ENCODE measurements around the gene ASL. TPM values are rescaled to one million over a fixed set of nuclear protein-coding genes. Genes with fewer than 3 reads are reported as not detected.
"Not testable (repeated sequence)": the region's sequence is repeated elsewhere in the genome, so short reads cannot be mapped to it uniquely, and the experiment has no call there.

Gene ASL
- total and polyA plus RNA-seq, 4 donors, result 60.3 to 272 (median 252) TPM

DNA sequence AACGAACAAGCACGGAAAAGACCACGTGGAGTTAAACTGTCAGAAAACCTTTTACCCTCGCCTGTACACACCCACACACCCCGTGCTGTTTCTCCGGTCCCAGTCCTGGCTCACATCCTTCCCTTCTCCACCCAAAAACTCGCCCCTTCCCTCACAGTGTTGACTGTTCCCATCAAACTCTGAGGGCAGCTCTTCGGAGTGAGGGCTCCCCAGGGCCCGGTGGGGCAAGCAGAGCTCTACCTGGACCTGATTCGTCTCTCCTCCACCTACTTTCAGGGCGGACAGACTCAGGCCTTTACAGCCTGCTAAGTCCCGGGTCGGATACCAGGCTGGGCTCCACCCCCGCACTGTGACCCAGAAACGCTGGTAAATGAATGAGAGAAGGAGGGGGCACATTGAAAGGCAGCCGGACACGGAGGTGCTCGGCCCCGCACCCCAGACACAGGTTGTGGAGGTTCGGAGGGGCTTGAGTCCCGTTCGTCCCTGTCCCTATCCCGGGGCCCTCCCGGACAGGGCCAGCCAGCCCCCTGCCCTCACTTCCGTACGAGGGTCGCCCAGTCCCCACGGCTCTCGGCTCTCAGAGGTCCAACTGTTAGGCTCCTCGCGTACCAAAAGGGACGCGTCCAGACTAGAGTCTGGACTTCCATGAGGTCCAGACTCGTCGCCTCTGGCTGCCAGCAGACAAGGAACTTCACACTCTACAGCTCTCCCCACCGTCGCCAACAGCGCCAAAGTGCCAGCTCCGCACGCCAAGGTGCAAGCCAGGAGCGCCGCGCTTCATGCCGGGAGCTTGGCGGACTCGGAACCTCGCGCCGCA lies 31.7 kb upstream of the ASL start:
- Histone ChIP-seq H3K9ac (ENCODE audit: low read depth in 1 of 2, low read length in 2 of 2) (peak overlapping the region; percentile 67 to 73), H3K27ac (ENCODE audit: low read depth in 1 of 2, low read length in 2 of 2) (peak overlapping the region; percentile 94 to 95), H3K9me3 (ENCODE audit: control insufficient read depth in 4 of 4, low read length in 3 of 4) (no peaks in the 10 kb centered on the region), H3K36me3 (ENCODE audit: control insufficient read depth in 4 of 4, insufficient read depth in 3 of 4, low read depth in 1 of 4, low read length in 3 of 4) (no peaks in the 10 kb centered on the region), H3K4me1 (ENCODE audit: control insufficient read depth in 4 of 4, insufficient read depth in 4 of 4, low read length in 3 of 4) (peaks cover 0 to 18% (median 0%) of the 10 kb centered on the region in 4 donors), H3K4me3 (ENCODE audit: low read depth in 1 of 3, low read length in 3 of 3) (peak overlapping the region; percentile 58 to 69 (median 62)), H3K27me3 (ENCODE audit: control insufficient read depth in 4 of 4, insufficient read depth in 4 of 4, low read length in 3 of 4) (no peaks in the 10 kb centered on the region)
- TF ChIP-seq TAF1 (conservative IDR thresholded peaks at IDR 0.05), result peak; percentile 67
- TF ChIP-seq, protein P1, sequence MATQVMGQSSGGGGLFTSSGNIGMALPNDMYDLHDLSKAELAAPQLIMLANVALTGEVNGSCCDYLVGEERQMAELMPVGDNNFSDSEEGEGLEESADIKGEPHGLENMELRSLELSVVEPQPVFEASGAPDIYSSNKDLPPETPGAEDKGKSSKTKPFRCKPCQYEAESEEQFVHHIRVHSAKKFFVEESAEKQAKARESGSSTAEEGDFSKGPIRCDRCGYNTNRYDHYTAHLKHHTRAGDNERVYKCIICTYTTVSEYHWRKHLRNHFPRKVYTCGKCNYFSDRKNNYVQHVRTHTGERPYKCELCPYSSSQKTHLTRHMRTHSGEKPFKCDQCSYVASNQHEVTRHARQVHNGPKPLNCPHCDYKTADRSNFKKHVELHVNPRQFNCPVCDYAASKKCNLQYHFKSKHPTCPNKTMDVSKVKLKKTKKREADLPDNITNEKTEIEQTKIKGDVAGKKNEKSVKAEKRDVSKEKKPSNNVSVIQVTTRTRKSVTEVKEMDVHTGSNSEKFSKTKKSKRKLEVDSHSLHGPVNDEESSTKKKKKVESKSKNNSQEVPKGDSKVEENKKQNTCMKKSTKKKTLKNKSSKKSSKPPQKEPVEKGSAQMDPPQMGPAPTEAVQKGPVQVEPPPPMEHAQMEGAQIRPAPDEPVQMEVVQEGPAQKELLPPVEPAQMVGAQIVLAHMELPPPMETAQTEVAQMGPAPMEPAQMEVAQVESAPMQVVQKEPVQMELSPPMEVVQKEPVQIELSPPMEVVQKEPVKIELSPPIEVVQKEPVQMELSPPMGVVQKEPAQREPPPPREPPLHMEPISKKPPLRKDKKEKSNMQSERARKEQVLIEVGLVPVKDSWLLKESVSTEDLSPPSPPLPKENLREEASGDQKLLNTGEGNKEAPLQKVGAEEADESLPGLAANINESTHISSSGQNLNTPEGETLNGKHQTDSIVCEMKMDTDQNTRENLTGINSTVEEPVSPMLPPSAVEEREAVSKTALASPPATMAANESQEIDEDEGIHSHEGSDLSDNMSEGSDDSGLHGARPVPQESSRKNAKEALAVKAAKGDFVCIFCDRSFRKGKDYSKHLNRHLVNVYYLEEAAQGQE (IDR thresholded peaks at IDR 0.05), result peak; percentile 76
- TF ChIP-seq, protein P2, sequence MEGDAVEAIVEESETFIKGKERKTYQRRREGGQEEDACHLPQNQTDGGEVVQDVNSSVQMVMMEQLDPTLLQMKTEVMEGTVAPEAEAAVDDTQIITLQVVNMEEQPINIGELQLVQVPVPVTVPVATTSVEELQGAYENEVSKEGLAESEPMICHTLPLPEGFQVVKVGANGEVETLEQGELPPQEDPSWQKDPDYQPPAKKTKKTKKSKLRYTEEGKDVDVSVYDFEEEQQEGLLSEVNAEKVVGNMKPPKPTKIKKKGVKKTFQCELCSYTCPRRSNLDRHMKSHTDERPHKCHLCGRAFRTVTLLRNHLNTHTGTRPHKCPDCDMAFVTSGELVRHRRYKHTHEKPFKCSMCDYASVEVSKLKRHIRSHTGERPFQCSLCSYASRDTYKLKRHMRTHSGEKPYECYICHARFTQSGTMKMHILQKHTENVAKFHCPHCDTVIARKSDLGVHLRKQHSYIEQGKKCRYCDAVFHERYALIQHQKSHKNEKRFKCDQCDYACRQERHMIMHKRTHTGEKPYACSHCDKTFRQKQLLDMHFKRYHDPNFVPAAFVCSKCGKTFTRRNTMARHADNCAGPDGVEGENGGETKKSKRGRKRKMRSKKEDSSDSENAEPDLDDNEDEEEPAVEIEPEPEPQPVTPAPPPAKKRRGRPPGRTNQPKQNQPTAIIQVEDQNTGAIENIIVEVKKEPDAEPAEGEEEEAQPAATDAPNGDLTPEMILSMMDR (IDR thresholded peaks at IDR 0.05; ENCODE audit: low read depth, low read length, missing input control), result no peak
- TF ChIP-seq FOXA1 (IDR thresholded peaks at IDR 0.05), result no peak
- TF ChIP-seq, protein P3, sequence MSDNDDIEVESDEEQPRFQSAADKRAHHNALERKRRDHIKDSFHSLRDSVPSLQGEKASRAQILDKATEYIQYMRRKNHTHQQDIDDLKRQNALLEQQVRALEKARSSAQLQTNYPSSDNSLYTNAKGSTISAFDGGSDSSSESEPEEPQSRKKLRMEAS (IDR thresholded peaks at IDR 0.05), result no peak
- TF ChIP-seq, protein P4, sequence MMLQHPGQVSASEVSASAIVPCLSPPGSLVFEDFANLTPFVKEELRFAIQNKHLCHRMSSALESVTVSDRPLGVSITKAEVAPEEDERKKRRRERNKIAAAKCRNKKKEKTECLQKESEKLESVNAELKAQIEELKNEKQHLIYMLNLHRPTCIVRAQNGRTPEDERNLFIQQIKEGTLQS (IDR thresholded peaks at IDR 0.05), result no peak
- TF ChIP-seq, protein P5, sequence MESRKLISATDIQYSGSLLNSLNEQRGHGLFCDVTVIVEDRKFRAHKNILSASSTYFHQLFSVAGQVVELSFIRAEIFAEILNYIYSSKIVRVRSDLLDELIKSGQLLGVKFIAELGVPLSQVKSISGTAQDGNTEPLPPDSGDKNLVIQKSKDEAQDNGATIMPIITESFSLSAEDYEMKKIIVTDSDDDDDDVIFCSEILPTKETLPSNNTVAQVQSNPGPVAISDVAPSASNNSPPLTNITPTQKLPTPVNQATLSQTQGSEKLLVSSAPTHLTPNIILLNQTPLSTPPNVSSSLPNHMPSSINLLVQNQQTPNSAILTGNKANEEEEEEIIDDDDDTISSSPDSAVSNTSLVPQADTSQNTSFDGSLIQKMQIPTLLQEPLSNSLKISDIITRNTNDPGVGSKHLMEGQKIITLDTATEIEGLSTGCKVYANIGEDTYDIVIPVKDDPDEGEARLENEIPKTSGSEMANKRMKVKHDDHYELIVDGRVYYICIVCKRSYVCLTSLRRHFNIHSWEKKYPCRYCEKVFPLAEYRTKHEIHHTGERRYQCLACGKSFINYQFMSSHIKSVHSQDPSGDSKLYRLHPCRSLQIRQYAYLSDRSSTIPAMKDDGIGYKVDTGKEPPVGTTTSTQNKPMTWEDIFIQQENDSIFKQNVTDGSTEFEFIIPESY (IDR thresholded peaks at IDR 0.05), result no peak
- no peak for TF ChIP-seq HNF4G (IDR thresholded peaks at IDR 0.05)
- no peak for TF ChIP-seq RAD21 (IDR thresholded peaks at IDR 0.05)
- TF ChIP-seq EGR1 (IDR thresholded peaks at IDR 0.05; ENCODE audit: low read depth in 2 of 2), result peak; percentile 91 to 95
- peak in 1 of 2 donors; percentile 14 for TF ChIP-seq HNF4A (conservative IDR thresholded peaks at IDR 0.05)
- no peak for TF ChIP-seq JUND (IDR thresholded peaks at IDR 0.05)
- TF ChIP-seq YY1 (IDR thresholded peaks at IDR 0.05), result peak; percentile 52
- peak in 1 of 2 donors; percentile 6 for TF ChIP-seq RXRA (IDR thresholded peaks at IDR 0.05)
- TF ChIP-seq SP1 (IDR thresholded peaks at IDR 0.05), result peak; percentile 70
- DNase-seq (ENCODE audit: low spot score), result peak; percentile 42
- WGBS, result 3% methylated on average over 49 of the region's 49 CpGs

DNA sequence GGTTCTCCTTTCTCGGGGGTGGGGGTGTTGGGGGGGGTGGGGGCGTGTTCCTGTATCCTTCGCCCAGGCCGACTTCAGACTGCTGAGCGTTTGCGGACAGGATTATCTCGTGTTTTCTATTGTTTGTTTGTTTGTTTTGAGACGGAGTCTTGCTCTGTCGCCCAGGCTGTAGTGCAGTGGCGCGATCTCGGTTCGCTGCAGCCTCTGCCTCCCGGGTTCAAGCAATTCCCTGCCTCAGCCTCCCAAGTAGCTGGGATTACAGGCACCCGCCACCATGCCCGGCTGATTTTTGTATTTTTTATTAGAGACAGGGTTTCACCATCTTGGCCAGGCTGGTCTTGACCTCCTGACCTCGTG lies 31.1 kb upstream of the ASL start:
- H3K27me3 ChIP-seq (ENCODE audit: control insufficient read depth in 4 of 4, insufficient read depth in 4 of 4, low read length in 3 of 4); H3K36me3 ChIP-seq (ENCODE audit: control insufficient read depth in 4 of 4, insufficient read depth in 3 of 4, low read depth in 1 of 4, low read length in 3 of 4); DNase-seq (ENCODE audit: low spot score); H3K9me3 ChIP-seq (ENCODE audit: control insufficient read depth in 4 of 4, low read length in 3 of 4): not testable (repeated sequence)
- H3K4me1 ChIP-seq (ENCODE audit: control insufficient read depth in 4 of 4, insufficient read depth in 4 of 4, low read length in 3 of 4), result peaks cover 0 to 13% (median 0%) of the 10 kb centered on the region in 4 donors
- peak overlapping the region in 1 of 2 donors; percentile 73 for H3K9ac ChIP-seq (ENCODE audit: low read depth in 1 of 2, low read length in 2 of 2)
- peak overlapping the region; percentile 94 to 95 for H3K27ac ChIP-seq (ENCODE audit: low read depth in 1 of 2, low read length in 2 of 2)
- WGBS, result 16% methylated on average over 17 of the region's 17 CpGs
- peak overlapping the region in 2 of 3 donors; percentile 58 to 69 for H3K4me3 ChIP-seq (ENCODE audit: low read depth in 1 of 3, low read length in 3 of 3)
